ENCODE results near the gene CTSD. TPM values are rescaled to one million over a fixed set of nuclear protein-coding genes. Genes with fewer than 3 reads are reported as not detected.

The CTSD gene
- total and polyA plus RNA-seq, 2 of the 4 experiments (the other 2 are of a cell fraction) = 39.8 to 166 TPM

DNA sequence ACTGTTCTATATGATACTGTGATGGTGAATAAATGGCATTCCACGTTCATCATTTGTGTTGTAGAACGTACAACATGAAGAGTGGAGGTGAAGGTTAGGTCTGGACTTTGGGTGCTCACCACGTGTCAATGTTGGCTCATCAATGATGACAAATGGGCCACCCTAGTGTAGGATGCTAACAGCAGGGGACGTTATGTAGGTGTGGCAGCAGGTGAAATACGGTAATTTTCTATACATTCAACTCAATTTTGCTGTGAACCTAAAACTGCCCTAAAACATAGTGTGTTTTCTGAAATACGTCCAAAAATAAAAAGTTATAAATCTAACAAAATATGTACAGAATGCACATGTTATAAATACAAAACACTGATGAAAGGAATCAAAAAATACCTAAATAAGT, 60.6 kb downstream of the CTSD start:
- H2AK5ac ChIP-seq (ENCODE audit: low read depth, low read length) = no peak overlapping the region
- H3K4me1 ChIP-seq (ENCODE audit: control insufficient read depth, insufficient read depth, low read length) = no peaks in the 10 kb centered on the region
- H2BK15ac ChIP-seq (ENCODE audit: low read depth, low read length) = no peak overlapping the region
- H2AFZ ChIP-seq (replicated peaks; ENCODE audit: low read length, poor library complexity) = no peak overlapping the region
- H4K5ac ChIP-seq (ENCODE audit: low read depth, low read length) = no peak overlapping the region
- DNase-seq (no peak), ATAC-seq (ENCODE audit: low read depth) (no peak)
- TF ChIP-seq MXI1 (IDR thresholded peaks at IDR 0.05; ENCODE audit: borderline replicate concordance, low read depth, low read length) (no peak), MAZ (IDR thresholded peaks at IDR 0.05; ENCODE audit: borderline replicate concordance, low read depth, low read length) (no peak), NFE2L2 (IDR thresholded peaks at IDR 0.05; ENCODE audit: low read depth, low read length) (no peak), RCOR1 (IDR thresholded peaks at IDR 0.05; ENCODE audit: insufficient replicate concordance, low read length) (no peak), SMC3 (IDR thresholded peaks at IDR 0.05; ENCODE audit: low read depth, low read length) (no peak), RFX5 (IDR thresholded peaks at IDR 0.05; ENCODE audit: low read depth, low read length) (no peak), RAD21 (IDR thresholded peaks at IDR 0.05; ENCODE audit: low read length) (no peak), POLR2A (IDR thresholded peaks at IDR 0.05; ENCODE audit: low read depth, low read length) (no peak)
- TF ChIP-seq, protein P1, sequence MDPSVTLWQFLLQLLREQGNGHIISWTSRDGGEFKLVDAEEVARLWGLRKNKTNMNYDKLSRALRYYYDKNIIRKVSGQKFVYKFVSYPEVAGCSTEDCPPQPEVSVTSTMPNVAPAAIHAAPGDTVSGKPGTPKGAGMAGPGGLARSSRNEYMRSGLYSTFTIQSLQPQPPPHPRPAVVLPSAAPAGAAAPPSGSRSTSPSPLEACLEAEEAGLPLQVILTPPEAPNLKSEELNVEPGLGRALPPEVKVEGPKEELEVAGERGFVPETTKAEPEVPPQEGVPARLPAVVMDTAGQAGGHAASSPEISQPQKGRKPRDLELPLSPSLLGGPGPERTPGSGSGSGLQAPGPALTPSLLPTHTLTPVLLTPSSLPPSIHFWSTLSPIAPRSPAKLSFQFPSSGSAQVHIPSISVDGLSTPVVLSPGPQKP (IDR thresholded peaks at IDR 0.05; ENCODE audit: borderline replicate concordance, low read depth, low read length) = no peak
- 60% methylated on average over 1 of the region's 6 CpGs; no CpG with 5 or more reads in 1 of the 2 experiments for WGBS, 2 experiments (ENCODE audit: extremely low coverage in 2 of 2, insufficient read length in 1 of 2)
- no peak overlapping the region for H3K4ac ChIP-seq (ENCODE audit: low read depth, low read length)
- H3K9me3 ChIP-seq (ENCODE audit: control insufficient read depth, insufficient read depth, low read length) = peaks cover 3% of the 10 kb centered on the region
- intact Hi-C loops (cut with micrococcal nuclease) (no loop called here), in situ Hi-C loops (cut with MboI; ENCODE audit: low sequenced_read_pairs) (no loop called here), dilution Hi-C loops (cut with HindIII; ENCODE audit: low sequenced_read_pairs, unreplicated experiment) (no loop called here)
- H3K23ac ChIP-seq (ENCODE audit: low read depth, low read length) = no peak overlapping the region
- no peak overlapping the region for H2BK20ac ChIP-seq (ENCODE audit: low read depth, low read length)
- no peak overlapping the region for H3K4me2 ChIP-seq (ENCODE audit: low read depth, low read length)
- no peaks in the 10 kb centered on the region for H4K20me1 ChIP-seq (ENCODE audit: insufficient read depth, low read length)
- no TSS peak for BruUV-seq (replicated peaks)
- no peak overlapping the region for H3K4me3 ChIP-seq (ENCODE audit: insufficient read depth, low read depth, low read length)
- H4K8ac ChIP-seq (ENCODE audit: low read depth in 2 of 2, low read length in 2 of 2) = no peak overlapping the region
- H3K18ac ChIP-seq (ENCODE audit: low read depth, low read length) = no peak overlapping the region
- H2AK9ac ChIP-seq (replicated peaks; ENCODE audit: low read depth, low read length, poor library complexity) = no peak overlapping the region
- no peaks in the 10 kb centered on the region for H3K79me1 ChIP-seq (ENCODE audit: low read depth in 1 of 2, low read length in 2 of 2)
- H3K9ac ChIP-seq (ENCODE audit: low read depth, low read length) = no peak overlapping the region
- CTCF ChIA-PET = interaction anchor here (1.0 kb wide), 1 partner anchor 9 kb away, joined by 3 read pairs; no protein-coding TSS in a partner anchor
- H3K27ac ChIP-seq (ENCODE audit: insufficient read depth, low read length) = no peak overlapping the region
- no peak overlapping the region for H2BK120ac ChIP-seq (ENCODE audit: low read depth, low read length)
- H3K9me1 ChIP-seq (ENCODE audit: insufficient read depth, low read length) = no peaks in the 10 kb centered on the region; the same call in 1 of the 2 replicates
- no peaks in the 10 kb centered on the region for H3K36me3 ChIP-seq (ENCODE audit: control insufficient read depth, insufficient read depth, low read length)
- peaks cover 50% of the 10 kb centered on the region for H3K27me3 ChIP-seq (ENCODE audit: control insufficient read depth, insufficient read depth, low read length)
- no peak overlapping the region for H4K91ac ChIP-seq (ENCODE audit: insufficient read depth, low read depth, low read length)
- H3K14ac ChIP-seq (replicated peaks; ENCODE audit: low read depth, low read length) = no peak overlapping the region
- H2BK5ac ChIP-seq (ENCODE audit: low read depth, low read length, poor library complexity, severe bottlenecking) = no peak overlapping the region
- H3K56ac ChIP-seq (ENCODE audit: extremely low read depth, insufficient read depth, low read length) = no peak overlapping the region
- POLR2A ChIA-PET (ENCODE audit: unreplicated experiment) = no interaction called here

Other genes with a start within 250 kb of the CTSD start
- gene DUSP8, start 191.7 kb downstream of the CTSD start, total RNA-seq (2012; rRNA removed) = 0.28 and 0.72 TPM in 2 replicates
- gene DUSP8, start 191.7 kb downstream of the CTSD start, polyA plus RNA-seq (2012; rRNA removed) = 4.2 and 4.7 TPM in 2 replicates
- not detected in 2 replicates for gene KRTAP5-1, start 178.6 kb downstream of the CTSD start, total RNA-seq (2012; rRNA removed)
- not detected in 2 replicates for gene KRTAP5-1, start 178.6 kb downstream of the CTSD start, polyA plus RNA-seq (2012; rRNA removed)
- not detected in 2 replicates for gene KRTAP5-2, start 165.6 kb downstream of the CTSD start, total RNA-seq (2012; rRNA removed)
- not detected in 2 replicates for gene KRTAP5-2, start 165.6 kb downstream of the CTSD start, polyA plus RNA-seq (2012; rRNA removed)
- gene KRTAP5-3, start 155.5 kb downstream of the CTSD start, total RNA-seq (2012; rRNA removed) = not detected in 2 replicates
- gene KRTAP5-3, start 155.5 kb downstream of the CTSD start, polyA plus RNA-seq (2012; rRNA removed) = not detected in 2 replicates
- not detected in 2 replicates for gene KRTAP5-4, start 141.8 kb downstream of the CTSD start, total RNA-seq (2012; rRNA removed)
- gene KRTAP5-4, start 141.8 kb downstream of the CTSD start, polyA plus RNA-seq (2012; rRNA removed) = not detected in 2 replicates
- not detected in 2 replicates for gene KRTAP5-5, start 134.2 kb downstream of the CTSD start, total RNA-seq (2012; rRNA removed)
- gene KRTAP5-5, start 134.2 kb downstream of the CTSD start, polyA plus RNA-seq (2012; rRNA removed) = not detected in 2 replicates
- gene KRTAP5-6, start 66.7 kb downstream of the CTSD start, total RNA-seq (2012; rRNA removed) = not detected in 2 replicates
- not detected in 2 replicates for gene KRTAP5-6, start 66.7 kb downstream of the CTSD start, polyA plus RNA-seq (2012; rRNA removed)
- gene IFITM10, start 13.3 kb downstream of the CTSD start, total RNA-seq (2012; rRNA removed) = under 0.01 and 0.18 TPM in 2 replicates
- gene IFITM10, start 13.3 kb downstream of the CTSD start, polyA plus RNA-seq (2012; rRNA removed) = 0.15 and 0.59 TPM in 2 replicates
- not detected in 2 replicates for gene SYT8, start 71.1 kb upstream of the CTSD start, total RNA-seq (2012; rRNA removed)
- gene SYT8, start 71.1 kb upstream of the CTSD start, polyA plus RNA-seq (2012; rRNA removed) = not detected in 2 replicates
- gene TNNI2, start 75.1 kb upstream of the CTSD start, total RNA-seq (2012; rRNA removed) = not detected in 2 replicates
- gene TNNI2, start 75.1 kb upstream of the CTSD start, polyA plus RNA-seq (2012; rRNA removed) = not detected in 2 replicates
- not detected in 2 replicates for gene LSP1, start 89.2 kb upstream of the CTSD start, total RNA-seq (2012; rRNA removed)
- 0.11 TPM in 1 of 2 replicates, not detected in the other for gene LSP1, start 89.2 kb upstream of the CTSD start, polyA plus RNA-seq (2012; rRNA removed)
- gene PRR33, start 128.0 kb upstream of the CTSD start, total RNA-seq (2012; rRNA removed) = not detected in 2 replicates
- not detected in 2 replicates for gene PRR33, start 128.0 kb upstream of the CTSD start, polyA plus RNA-seq (2012; rRNA removed)
- gene TNNT3, start 155.8 kb upstream of the CTSD start, total RNA-seq (2012; rRNA removed) = not detected in 2 replicates
- not detected in 2 replicates for gene TNNT3, start 155.8 kb upstream of the CTSD start, polyA plus RNA-seq (2012; rRNA removed)
- gene MRPL23, start 183.4 kb upstream of the CTSD start, total RNA-seq (2012; rRNA removed) = 114 and 133 TPM in 2 replicates
- gene MRPL23, start 183.4 kb upstream of the CTSD start, polyA plus RNA-seq (2012; rRNA removed) = 68.4 and 93.0 TPM in 2 replicates
- gene H19, start 233.9 kb upstream of the CTSD start, total RNA-seq (2012; rRNA removed) = not detected in 2 replicates
- 0.23 and 0.41 TPM in 2 replicates for gene H19, start 233.9 kb upstream of the CTSD start, polyA plus RNA-seq (2012; rRNA removed)

Measured in IMR-90 (cell line).